HL-60/S4 treated with phorbol 12-myristate 13-acetate at 8.2 ng/mL for 4 days and 3 days (cell line): ENCODE data around the gene CCDC71L.
"Not testable (repeated sequence)": the region's sequence is repeated elsewhere in the genome, so short reads cannot be mapped to it uniquely, and the experiment has no call there.

ENCODE experiments used
- in situ Hi-C: fragments of 300-500 bp; cut with MboI; formaldehyde crosslinking; loops from 2 replicates; pipeline ENCODE4 v1.15.0; 2022; ENCODE audit warnings: low sequenced_read_pairs

CCDC71L gene

DNA sequence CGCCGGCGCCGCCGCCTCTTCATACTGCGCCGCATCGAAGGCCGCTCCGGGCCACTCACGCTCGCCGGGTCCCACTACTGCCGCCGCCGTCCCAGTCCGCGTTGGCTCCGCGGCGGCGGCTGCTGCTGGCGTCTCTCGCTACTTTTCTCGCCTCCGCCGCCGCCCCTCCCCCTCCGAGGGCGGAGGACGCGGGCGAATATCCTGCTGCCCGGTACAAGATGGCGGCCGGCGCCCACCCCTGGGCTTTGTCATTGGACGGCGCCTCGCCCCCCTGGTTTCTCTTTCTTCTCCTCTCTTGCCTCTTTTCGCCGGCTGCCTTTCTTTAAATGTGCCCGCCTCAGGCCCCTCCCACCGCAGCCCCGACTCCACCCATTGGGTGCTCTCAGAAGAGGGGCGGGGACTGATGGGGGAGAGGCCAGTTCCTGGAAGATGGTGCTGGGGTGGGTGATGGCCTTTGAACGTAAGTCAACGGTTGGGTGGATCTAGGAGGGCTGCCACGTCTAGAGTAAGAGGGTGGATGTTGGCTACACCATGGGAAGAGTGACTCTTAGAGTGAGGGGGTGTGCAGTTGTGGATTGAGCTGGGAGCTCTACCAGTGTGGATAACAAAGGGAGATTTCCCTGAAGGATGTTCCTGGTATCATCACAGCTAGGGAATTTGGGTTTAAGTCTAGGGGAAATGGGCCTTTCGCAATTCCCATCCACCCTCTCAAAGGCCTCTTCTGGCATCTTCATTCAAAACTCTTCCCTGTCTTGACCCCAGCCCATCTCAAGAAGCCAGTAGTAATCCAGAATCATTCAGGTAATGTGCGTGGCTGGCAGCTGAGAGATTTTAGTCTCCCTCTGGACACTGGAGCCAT lies at the start of gene CCDC71L:
Gene CCDC71L, minus strand, starts transcription at position 297 of the 859 bp plus-strand sequence. Its CDS starts 262 bp downstream, at position 35.
- in situ Hi-C loops = no loop called here

DNA sequence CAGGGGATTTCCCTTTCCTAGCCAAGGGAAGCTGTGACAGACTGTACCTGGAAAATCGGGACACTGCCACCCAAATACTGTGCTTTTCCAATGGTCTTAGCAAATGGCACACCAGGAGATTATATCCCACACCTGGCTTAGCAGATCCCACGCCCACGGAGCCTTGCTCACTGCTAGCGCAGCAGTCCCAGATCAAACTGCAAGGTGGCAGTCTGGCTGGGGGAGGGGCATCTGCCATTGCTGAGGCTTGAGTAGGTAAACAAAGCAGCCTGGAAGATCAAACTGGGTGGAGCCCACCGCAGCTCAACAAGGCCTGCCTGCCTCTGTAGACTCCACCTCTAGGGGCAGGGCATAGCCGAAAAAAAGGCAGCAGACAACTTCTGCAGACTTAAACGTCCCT lies 48.6 kb upstream of the CCDC71L start:
- in situ Hi-C loops = not testable (repeated sequence)

DNA sequence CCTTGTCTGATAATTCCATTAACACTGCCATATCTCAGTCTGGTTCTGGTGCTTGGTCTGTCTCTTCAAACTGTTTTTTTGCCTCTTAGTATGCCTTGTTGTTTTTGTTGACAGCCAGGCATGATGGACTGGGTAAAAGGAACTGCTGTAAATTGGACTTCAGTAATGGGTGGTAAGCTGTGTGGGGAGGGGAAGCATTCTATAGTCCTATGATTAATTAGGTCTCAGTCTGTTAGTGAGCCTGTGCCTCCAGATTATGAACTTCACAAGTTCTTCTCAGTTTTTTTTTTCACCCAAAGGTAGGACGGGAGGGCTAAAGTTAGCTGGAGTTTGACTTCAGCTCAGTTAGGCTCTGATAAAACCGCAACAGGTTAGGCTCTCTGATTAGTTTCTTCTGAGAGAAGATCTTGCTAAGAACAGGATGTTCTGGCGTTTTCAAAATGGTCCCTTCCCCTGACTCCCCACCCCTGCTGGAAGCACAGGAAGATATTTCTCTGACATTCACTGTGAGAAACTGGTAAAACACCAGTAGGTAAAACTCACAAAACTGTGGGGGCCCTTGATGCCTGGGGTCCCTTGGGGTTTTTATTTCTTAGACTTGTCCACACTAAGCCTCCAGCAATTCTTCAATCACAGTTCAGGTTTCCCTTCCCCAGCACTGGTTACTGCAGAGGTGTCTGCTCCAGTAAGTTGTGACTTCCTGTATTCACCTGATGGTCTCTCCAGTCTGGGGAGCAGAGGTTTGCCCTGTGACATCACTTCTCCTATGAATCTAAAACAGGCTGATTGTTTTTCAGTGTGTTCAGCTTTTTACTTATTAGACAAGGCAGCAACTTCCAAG lies 43.3 kb upstream of the CCDC71L start:
- in situ Hi-C loops = no loop called here

DNA sequence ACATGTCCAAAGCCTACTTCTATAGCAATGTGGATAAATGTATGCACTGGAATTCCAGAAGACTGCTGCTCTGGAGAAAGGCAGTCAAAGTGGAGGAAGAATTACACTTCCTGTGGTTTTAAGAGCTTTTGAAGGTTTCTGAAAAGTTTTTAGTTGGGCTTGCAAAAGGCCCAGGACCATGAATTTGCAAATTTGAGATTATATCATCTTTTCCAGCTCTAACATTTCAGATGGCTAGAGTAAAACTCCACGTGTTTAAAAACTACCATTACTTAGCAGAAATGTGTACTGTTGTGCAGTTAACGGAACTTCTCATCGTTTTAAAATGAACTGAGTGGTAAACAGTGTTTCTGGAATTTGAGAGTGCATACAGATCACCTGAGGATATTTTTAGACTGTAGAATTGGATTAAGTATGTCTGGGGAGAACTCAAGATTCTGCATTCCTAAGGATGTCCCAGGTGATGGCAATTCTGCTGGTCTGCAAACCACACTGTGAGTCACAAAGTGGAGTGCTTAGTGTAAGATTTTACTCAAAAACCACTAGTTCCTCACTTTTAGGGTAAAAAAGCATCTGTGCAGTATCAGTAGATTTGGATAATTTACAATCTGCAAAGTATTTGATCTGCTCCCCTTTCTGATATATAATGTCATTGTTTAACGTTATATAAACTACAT lies 32.9 kb upstream of the CCDC71L start:
- in situ Hi-C loops = no loop called here

DNA sequence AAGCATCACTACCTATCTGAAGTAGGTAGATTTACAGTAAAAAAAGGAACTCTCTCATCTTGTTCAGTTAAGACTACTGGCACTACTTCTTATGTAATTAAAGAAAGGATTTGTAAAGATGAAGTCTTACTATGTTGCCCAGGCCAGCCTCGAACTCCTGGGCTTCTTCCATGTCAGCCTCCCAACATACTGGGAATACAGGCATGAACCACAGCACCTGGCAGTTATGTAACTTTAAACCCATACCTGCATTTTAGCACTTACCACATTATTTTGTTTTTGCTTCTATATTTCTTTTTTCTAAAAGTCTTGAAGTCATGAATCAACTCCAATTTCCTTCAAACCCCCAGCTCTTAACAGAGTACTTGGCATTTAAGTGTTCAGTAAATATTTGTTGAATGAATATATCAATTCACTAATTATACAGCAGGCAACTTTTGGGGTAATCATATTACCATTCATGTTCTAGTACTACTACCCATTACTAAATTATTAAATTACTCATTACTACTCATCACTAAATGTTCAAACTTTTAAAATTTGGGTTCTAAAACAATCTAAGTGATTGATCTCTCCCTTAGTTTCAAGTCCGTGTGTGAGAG lies 31.6 kb upstream of the CCDC71L start:
- in situ Hi-C loops = no loop called here

DNA sequence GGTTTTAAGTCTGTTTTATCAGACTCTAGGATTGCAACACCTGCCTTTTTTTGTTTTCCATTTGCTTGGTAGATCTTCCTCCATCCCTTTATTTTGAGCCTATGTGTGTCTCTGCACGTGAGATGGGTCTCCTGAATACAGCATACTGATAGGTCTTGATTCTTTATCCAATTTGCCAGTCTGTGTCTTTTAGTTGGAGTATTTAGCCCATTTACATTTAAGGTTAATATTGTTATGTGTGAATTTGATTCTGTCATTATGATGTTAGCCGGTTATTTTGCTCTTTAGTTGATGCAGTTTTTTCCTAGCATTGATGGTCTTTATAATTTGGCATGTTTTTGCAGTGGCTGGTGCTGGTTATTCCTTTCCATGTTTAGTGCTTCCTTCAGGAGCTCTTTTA lies 27.2 kb upstream of the CCDC71L start:
- in situ Hi-C loops = not testable (repeated sequence)

DNA sequence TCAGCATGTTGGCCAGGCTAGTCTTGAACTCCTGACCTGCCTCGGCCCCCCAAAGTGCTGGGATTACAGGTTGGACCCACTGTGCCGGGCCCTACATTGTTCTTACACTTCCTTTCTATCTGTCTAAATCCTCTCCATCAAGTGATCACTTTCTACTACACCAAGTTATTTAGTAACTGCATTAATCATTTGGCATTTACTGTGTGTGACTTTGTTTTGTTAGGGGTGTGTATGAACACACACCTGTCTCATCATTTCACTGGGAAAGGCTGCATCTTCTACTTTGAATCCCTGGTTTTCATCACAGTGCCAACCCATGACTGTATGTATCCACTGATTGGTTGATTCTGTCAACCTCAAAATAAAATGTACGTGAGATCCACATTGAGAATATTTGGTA lies 23.0 kb upstream of the CCDC71L start:
- in situ Hi-C loops = no loop called here

DNA sequence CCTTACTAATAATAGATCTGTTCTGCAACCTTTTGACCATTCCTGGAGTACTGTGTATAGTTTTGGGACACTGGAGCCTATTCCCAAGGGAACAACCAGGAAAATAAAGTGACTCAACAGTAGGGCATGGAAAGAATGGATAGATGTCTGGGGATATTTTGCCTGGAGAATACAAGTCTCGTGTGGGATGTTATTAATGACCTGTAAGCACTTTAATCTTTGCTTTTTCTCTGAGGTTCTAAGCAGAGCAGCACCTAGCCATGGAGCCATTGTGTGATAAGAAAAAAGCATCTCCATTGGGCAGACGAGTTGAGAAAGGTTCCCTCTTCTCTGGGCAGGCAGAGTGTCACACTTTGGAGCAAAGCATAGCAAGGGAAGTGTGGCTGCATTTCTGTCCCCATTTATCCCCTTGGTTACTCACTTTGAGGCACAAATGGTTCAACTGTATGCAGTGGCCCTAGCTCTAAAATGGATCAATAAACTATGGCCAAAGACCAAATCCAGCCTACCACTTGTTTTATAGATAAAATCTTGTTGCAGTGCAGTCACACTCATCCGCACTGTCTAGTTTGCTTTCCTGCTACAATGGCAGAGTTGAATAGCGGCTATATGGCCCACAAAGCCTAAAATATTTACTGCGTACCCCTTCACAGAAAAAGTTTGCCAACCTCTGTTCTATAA lies 21.0 kb upstream of the CCDC71L start:
- in situ Hi-C loops = no loop called here

DNA sequence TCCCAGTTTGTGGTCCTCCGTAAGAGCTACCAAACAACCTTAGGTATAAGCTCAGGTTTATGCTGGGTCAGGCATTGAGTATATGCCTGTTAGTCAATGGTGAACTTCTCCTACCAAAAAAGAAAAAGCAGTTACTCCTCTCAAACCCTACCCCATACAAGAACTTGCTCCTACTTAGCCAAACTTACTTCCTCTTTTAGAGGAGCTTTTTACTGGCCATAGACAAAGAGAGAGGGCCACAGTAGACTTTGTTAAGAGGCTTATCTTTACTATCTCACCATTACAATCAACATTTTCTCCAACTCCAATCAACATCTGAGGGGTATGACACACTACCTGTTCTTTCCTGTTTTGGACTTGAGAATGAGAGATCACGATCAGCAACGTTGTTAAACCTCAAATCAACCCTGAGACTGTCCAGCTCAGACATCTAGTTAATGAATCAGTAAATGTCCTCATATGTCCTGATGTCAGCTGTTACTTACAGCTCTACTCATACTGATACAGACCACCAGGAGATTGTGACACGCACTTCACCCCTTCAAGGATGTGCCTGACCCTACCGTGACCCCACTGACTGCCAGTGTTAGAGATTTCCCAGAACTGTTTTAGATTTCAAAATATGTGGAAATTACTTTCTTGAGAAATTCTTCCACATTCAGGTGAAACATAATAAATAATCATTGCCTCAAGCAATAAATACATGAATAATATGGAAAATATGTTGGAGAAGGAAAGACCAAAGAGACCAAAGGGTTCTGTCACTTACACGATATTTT lies 18.4 kb upstream of the CCDC71L start:
- in situ Hi-C loops = no loop called here

DNA sequence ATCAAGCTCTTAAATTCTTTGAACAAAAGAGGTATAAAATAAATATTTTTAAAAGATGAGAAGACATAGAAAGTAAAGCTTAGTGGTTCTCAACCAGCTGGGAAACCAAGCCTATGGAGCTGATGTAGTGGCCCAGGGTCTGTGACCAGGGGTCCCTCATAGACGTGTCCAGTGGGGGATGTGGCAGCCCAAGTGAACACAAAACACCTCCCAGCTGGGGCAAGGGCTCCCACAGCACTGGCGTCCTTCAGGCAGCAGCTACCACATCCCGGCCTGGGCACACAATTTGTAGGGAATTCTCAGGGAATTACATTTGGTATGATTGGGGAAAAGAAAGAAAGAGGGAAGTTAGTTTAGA lies 17.8 kb upstream of the CCDC71L start:
- in situ Hi-C loops = no loop called here

DNA sequence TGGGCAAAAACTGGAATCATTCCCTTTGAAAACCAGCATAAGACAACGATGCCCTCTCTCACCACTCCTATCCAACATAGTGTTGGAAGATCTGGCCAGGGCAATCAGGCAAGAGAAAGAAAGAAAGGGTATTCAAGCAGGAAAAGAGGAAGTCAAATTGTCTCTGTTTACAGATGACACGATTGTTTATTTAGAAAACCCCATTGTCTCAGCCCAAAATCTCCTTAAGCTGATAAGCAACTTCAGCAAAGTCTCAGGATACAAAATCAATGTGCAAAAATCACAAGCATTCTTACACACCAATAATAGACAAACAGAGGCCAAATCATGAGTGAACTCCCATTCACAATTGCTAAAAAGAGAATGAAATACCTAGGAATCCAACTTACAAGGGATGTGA lies 15.5 kb upstream of the CCDC71L start:
- in situ Hi-C loops = not testable (repeated sequence)

DNA sequence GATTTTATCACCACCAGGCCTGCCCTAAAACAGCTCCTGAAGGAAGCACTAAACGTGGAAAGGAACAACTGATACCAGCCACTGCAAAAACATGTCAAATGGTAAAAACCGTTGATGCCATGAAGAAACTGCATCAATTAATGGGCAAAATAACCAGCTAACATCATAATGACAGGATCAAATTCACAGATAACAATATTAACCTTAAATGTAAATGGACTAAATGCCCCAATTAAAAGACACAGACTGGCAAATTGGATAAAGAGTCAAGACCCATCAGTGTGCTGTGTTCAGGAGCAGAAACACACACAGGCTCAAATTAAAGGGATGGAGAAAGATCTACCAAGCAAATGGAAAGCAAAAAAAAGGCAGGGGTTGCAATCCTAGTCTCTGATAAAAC lies 12.7 kb upstream of the CCDC71L start:
- in situ Hi-C loops = not testable (repeated sequence)

DNA sequence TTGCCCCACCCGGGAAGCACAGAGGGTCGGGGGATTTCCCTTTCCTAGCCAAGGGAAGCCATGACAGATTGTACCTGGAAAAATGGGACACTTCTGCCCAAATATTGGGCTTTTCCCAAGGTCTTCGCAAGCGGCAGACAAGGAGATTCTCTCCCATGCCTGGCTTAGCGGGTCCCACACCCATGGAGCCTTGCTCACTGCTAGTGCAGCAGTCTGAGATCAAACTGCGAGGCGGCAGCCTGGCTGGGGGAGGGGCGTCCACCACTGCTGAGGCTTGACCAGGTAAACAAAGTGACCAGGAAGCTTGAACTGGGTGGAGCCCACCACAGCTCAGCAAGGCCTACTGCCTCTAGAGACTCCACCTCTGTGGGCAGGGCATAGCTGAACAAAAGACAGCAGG lies 11.0 kb upstream of the CCDC71L start:
- in situ Hi-C loops = not testable (repeated sequence)

DNA sequence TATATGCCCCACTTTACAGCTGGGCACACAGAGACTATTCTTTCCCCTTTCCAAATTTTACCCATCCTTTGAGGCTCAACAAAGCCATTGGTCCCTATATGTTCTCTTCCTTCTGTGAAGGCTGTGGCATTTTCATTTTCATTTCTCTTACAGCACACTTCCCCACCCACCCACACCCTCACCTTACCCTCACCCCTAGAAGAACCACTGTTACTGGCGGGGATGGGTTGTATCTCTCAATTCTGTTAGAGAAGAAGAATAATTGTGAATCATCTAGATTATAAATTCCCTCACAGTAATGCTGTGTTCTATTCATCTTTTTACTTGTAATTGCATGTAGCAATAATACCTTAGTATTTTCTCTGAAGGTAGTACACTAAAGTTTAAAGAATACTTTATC lies 10.2 kb upstream of the CCDC71L start:
- in situ Hi-C loops = no loop called here

DNA sequence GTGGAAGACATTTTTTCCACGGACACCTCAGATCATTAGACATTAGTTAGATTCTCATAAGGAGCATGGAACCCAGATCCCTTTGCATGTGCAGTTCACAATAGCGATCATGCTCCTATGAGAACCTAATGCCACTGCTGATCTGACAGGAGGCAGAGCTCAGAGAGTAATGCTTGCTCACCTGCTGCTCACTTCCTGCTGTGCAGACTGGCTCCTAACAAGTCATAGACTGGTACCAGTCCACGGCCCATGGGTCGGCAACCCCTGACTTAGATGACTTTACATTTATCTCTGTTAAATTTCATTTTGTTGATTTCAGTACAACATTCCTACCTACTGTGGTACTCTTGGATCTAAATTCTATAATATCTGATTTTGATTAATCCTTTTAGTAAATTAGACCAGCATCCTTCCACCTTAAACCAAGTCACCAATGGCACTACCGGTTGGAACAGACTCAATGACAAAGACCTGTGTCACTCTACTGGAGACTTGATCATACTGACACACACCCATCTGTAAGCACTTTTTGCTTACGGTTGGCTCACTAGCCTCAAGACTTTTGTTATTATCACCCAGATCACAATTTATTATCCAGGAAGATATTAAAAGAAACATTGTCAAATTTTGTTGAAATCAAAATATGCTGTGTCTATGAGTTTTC lies 8.0 kb upstream of the CCDC71L start:
- in situ Hi-C loops = no loop called here

DNA sequence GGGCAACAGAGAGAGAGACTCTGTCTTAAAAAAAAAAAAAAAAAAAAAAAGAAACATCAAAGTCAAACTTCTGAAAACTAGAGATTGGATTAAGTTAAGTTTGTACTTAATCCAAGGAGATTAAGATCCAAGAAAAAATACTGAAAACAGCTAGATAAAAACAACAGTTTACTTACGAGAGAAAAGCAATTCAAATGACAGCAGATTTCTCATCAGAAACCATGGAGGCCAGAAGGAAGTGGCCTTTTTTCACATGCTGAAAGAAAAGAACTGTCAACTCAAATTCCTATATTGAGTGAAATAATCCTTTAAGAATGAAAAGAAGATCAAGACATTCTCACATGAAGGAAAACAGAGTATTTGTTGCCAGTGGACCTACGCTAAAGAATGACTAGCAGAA lies 5.4 kb upstream of the CCDC71L start:
- in situ Hi-C loops = no loop called here

DNA sequence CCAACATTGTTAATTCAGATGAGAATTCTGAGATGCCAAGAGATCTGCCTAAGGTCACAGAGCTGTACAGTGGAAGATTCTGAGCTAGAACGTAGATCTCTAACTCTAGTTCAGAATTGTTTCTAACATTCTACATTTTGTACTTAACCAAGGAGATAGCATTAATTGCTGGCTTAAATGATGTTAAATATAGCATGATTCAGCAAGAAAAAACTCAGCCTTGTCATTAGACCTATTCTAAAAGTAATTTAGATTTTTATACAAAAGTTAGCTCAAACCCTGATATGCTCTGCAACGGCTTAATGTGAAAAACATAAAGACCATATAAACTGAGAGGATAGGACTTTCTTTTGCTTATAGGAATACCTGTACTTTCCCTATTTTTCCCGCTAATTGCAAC lies 3.4 kb upstream of the CCDC71L start:
- in situ Hi-C loops = no loop called here

DNA sequence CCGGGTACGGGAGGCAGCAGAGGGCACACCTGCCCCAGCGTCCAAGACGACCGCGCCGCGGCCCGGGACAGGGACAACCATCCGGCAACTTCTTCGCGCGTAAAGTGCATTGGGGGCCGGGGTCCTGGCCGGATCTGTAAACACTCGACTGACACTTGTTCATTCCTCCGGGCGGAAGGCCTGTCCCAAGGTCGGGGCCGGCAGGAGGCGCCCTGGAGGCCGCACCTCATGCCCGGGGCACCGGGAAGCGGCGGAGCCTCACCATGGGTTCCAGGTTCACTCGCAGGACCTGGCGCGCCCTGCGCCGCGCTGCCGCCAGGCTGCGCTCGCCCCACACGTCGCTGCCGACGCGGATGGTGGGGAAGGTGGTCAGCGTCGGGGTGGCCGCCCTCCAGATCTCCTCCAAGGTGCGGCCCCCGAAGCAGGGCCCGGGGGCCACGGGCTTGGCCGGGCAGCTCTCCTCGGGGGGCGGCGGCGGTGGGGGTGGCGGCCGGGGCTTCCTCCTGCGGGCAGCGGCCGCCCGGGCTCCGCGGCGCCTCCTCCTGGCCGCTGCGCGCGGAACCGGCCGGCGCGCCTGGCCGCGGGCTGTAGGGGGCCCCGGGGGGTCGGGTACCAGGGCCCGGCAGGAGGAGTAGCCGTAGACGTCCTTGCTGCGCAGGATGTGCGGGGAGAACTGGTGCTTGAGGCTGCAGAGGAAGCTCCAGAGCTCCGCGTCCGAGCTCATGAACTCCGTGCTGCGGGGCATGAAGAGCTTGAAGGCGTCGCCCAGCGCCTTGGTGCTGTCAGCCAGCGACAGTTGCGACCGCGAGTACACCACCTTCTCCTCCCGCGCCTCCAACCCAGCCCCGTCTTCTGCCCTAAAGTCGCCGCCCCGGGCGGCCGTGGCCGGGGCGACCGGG lies 746 bp downstream of the CCDC71L start:
- in situ Hi-C loops = no loop called here
